Endothelial cell of umbilical vein (primary cell): ENCODE results near the gene PLRG1. TPM values are rescaled to one million over a fixed set of nuclear protein-coding genes. Genes with fewer than 3 reads are reported as not detected.

Experiments used
- BruUV-seq: library from RNA; stranded (reverse); fragments of 400-500 nt; replicated peaks from 2 replicates; lab custom pipeline; 2021; lab: Mats Ljungman, UMichigan
- CTCF ChIA-PET: fragments of 300-600, 350-600 bp; sonication (Branson Sonifier 250); formaldehyde crosslinking; loops from one replicate; lab custom pipeline; 2021; ENCODE audit warnings: antibody characterized with exemption, inconsistent platforms; lab: Charles Lee
- POLR2A ChIA-PET: fragments of 300-600, 350-600 bp; sonication (Branson Sonifier 250); formaldehyde crosslinking; loops from one replicate; lab custom pipeline; 2021; ENCODE audit warnings: antibody characterized with exemption, inconsistent platforms; lab: Charles Lee
- DNase-seq: peaks from one replicate; pipeline ENCODE4 v3.0.0-alpha.2; 2011; ENCODE audit warnings: low read depth, low spot score
- FAIRE-seq: peaks from 2 replicates; lab custom pipeline; 2011; peaks lifted over from hg19 to GRCh38; lab: Jason Lieb, UNC
- H2AFZ ChIP-seq: 2 replicates; pipeline ENCODE4 v1.6.0; 2012; ENCODE audit warnings: low read depth, low read length, control low read depth, inconsistent platforms
- H3K27ac ChIP-seq: 2 replicates; pipeline ENCODE4 v1.5.1; 2011; ENCODE audit warnings: low read depth, mild to moderate bottlenecking, control low read depth, low read length, moderate library complexity; ENCODE audit not compliant: insufficient read depth
- H3K27me3 ChIP-seq, 2 experiments: 2 replicates each; pipeline versions ENCODE4 v1.6.0 to v1.6.1; 2011; ENCODE audit warnings: low read length in 2 of 2, mixed read lengths in 1 of 2; ENCODE audit not compliant: control insufficient read depth in 2 of 2, insufficient read depth in 2 of 2
- H3K36me3 ChIP-seq, 2 experiments: 2 replicates in 1 of 2; 3 replicates in 1 of 2; pipeline ENCODE4 v1.5.1; 2011; ENCODE audit warnings: low read length in 2 of 2, mild to moderate bottlenecking in 1 of 2, moderate library complexity in 1 of 2; ENCODE audit not compliant: control insufficient read depth in 2 of 2, insufficient read depth in 2 of 2; ENCODE audit errors: extremely low read depth in 1 of 2
- H3K4me1 ChIP-seq: 3 replicates; pipeline ENCODE4 v1.5.1; 2011; ENCODE audit warnings: mild to moderate bottlenecking, low read length; ENCODE audit not compliant: control insufficient read depth, insufficient read depth; ENCODE audit errors: extremely low read depth
- H3K4me2 ChIP-seq: 2 replicates; pipeline ENCODE4 v1.6.1; 2011; ENCODE audit warnings: low read length, control low read depth, mixed read lengths; ENCODE audit not compliant: insufficient read depth
- H3K4me3 ChIP-seq, 3 experiments: fragments of 200-600 bp in 1 of 3; sonication (generic), shearing (Covaris generic) in 1 of 3; replicated peaks in 1 of 3; 2 replicates each; pipeline ENCODE4 v1.5.1; 2011 to 2016; ENCODE audit warnings: control low read depth in 3 of 3, low read length in 3 of 3, mild to moderate bottlenecking in 2 of 3, inconsistent platforms in 1 of 3, low read depth in 1 of 3, moderate library complexity in 1 of 3; ENCODE audit not compliant: insufficient read depth in 1 of 3
- H3K79me2 ChIP-seq: 2 replicates; pipeline ENCODE4 v1.6.0; 2012; ENCODE audit warnings: low read length, inconsistent platforms; ENCODE audit not compliant: control insufficient read depth, insufficient read depth
- H3K9ac ChIP-seq: replicated peaks from 2 replicates; pipeline ENCODE3; 2011; ENCODE audit warnings: low read length, control low read depth; ENCODE audit not compliant: insufficient read depth; ENCODE audit errors: extremely low read depth
- H3K9me1 ChIP-seq: replicated peaks from 3 replicates; pipeline ENCODE4 v1.6.0; 2011; ENCODE audit warnings: mild to moderate bottlenecking, low read length; ENCODE audit not compliant: control insufficient read depth, insufficient read depth; ENCODE audit errors: extremely low read depth
- H3K9me3 ChIP-seq: replicated peaks from 2 replicates; pipeline ENCODE4 v1.5.1; 2012; ENCODE audit warnings: low read length, inconsistent platforms; ENCODE audit not compliant: control insufficient read depth, insufficient read depth
- H4K20me1 ChIP-seq: replicated peaks from 2 replicates; pipeline ENCODE3; 2011; ENCODE audit warnings: mild to moderate bottlenecking, low read length; ENCODE audit not compliant: control insufficient read depth, insufficient read depth; ENCODE audit errors: extremely low read depth
- CTCF ChIP-seq, 2 donors: IDR thresholded peaks; 1 replicate in 1 of 2; 2 replicates in 1 of 2; pipeline ENCODE4 v1.5.1; 2011; ENCODE audit warnings: low read length in 2 of 2, mild to moderate bottlenecking in 2 of 2, moderate library complexity in 2 of 2, control low read depth in 1 of 2, inconsistent platforms in 1 of 2, low read depth in 1 of 2; ENCODE audit not compliant: insufficient read depth in 1 of 2; ENCODE audit errors: extremely low read depth in 1 of 2
- EZH2 ChIP-seq: IDR thresholded peaks from 2 replicates; pipeline ENCODE4 v1.6.1; 2012; ENCODE audit warnings: borderline replicate concordance, low read depth, mild to moderate bottlenecking, moderate library complexity, low read length, inconsistent platforms; ENCODE audit not compliant: severe bottlenecking
- FOS ChIP-seq: IDR thresholded peaks from 2 replicates; pipeline ENCODE4 v1.6.1; 2011; ENCODE audit warnings: mild to moderate bottlenecking, low read length, moderate library complexity, borderline replicate concordance; ENCODE audit not compliant: insufficient read depth
- GATA2 ChIP-seq: IDR thresholded peaks from 2 replicates; pipeline ENCODE4 v1.7.0; 2011; ENCODE audit warnings: low read depth, mild to moderate bottlenecking, moderate library complexity, mixed read lengths, low read length; ENCODE audit not compliant: insufficient read length, insufficient read depth
- JUN ChIP-seq: IDR thresholded peaks from 2 replicates; pipeline ENCODE4 v1.6.1; 2011; ENCODE audit warnings: borderline replicate concordance, low read depth; ENCODE audit not compliant: insufficient read length, insufficient read depth
- MAX ChIP-seq: IDR thresholded peaks from 2 replicates; pipeline ENCODE4 v1.6.1; 2011; ENCODE audit not compliant: insufficient read depth, insufficient read length
- MYC ChIP-seq: IDR thresholded peaks from one replicate; pipeline ENCODE4 v1.6.1; 2011; ENCODE audit warnings: mild to moderate bottlenecking, low read depth, low read length
- POLR2A ChIP-seq: IDR thresholded peaks from 2 replicates; pipeline ENCODE4 v1.6.1; 2012; ENCODE audit warnings: low read depth, mild to moderate bottlenecking, control low read depth, low read length
- POLR2AphosphoS5 ChIP-seq: IDR thresholded peaks from 2 replicates; pipeline ENCODE4 v1.6.1; 2012; ENCODE audit warnings: low read depth, mild to moderate bottlenecking, control low read depth, low read length, moderate library complexity; ENCODE audit not compliant: insufficient read depth
- dilution Hi-C: fragments of 300-500 bp; cut with MboI; formaldehyde crosslinking; loops from one replicate; pipeline ENCODE4 v1.15.0; 2019; ENCODE audit warnings: low sequenced_read_pairs; ENCODE audit not compliant: extremely low pct_ligation_motif_present
- intact Hi-C: fragments of 100-400 bp; cut with micrococcal nuclease; formaldehyde crosslinking; loops from one replicate; pipeline ENCODE4 v1.10.0; 2022
- polyA plus RNA-seq, 4 experiments: library from polyadenylated mRNA; depleted of rRNA in 3 of 4; stranded (reverse) in 3 of 4; unstranded in 1 of 4; fragments of >200 nt; gene quantifications; 2 replicates each; pipeline versions ENCODE4 v1.2.1 to v1.2.3, GENCODE V29; 2011 to 2012; ENCODE audit warnings: missing spikeins in 1 of 4
- total RNA-seq: library from RNA; stranded (reverse); gene quantifications from 2 replicates; pipeline ENCODE4 v1.2.3, GENCODE V29; 2021

The PLRG1 gene
- total and polyA plus RNA-seq, 2 donors (not counting 3 experiments of a cell fraction or from before 2014, with no cell fraction given), result 50.9 to 91.9 TPM

GRCh38 chr4:154511981-154512380 is 38.2 kb downstream of the PLRG1 start:
- intact Hi-C loops, result no loop called here
- ChIA-PET POLR2A (no interaction called here), CTCF (no interaction called here)
- Histone ChIP-seq H3K79me2 (no peaks in the 10 kb centered on the region), H3K9ac (no peak overlapping the region), H3K27ac (no peak overlapping the region), H3K4me3 (no peak overlapping the region), H4K20me1 (no peaks in the 10 kb centered on the region), H3K4me2 (no peak overlapping the region), H3K4me1 (no peaks in the 10 kb centered on the region), H3K36me3 (no peaks in the 10 kb centered on the region), H2AFZ (no peak overlapping the region), H3K27me3 (no peaks in the 10 kb centered on the region), H3K9me1 (no peaks in the 10 kb centered on the region), H3K9me3 (no peaks in the 10 kb centered on the region)
- dilution Hi-C loops, result no loop called here
- TF ChIP-seq POLR2A, result no peak
- no peak for TF ChIP-seq MYC
- TF ChIP-seq JUN, result no peak
- no peak for TF ChIP-seq GATA2
- TF ChIP-seq POLR2AphosphoS5, result no peak
- no peak for TF ChIP-seq EZH2
- no peak for TF ChIP-seq FOS
- no peak for TF ChIP-seq CTCF (IDR thresholded peaks at IDR 0.05; ENCODE audit: extremely low read depth in 1 of 2, insufficient read depth in 1 of 2, low read depth in 1 of 2, low read length in 2 of 2)
- TF ChIP-seq MAX, result no peak
- DNase-seq, result no peak
- no peak for FAIRE-seq
- BruUV-seq, result no TSS peak
